ENCODE results near the gene THSD8. TPM values are rescaled to one million over a fixed set of nuclear protein-coding genes. Genes with fewer than 3 reads are reported as not detected.
A peak's percentile ranks its signal among the peaks of the same experiment; 100 is the strongest.

Gene THSD8
- total and polyA plus RNA-seq, 12 donors, result 1.8 to 8.6 (median 4.6) TPM; not detected in 4

- Histone ChIP-seq H3K4me1 (replicated peaks in 1 of 2) (no peaks in the 10 kb centered on the region), H3K36me3 (replicated peaks in 1 of 2) (no peaks in the 10 kb centered on the region), H3K9me3 (replicated peaks in 1 of 3) (no peaks in the 10 kb centered on the region), H3K4me3 (no peak overlapping the region), H3K27me3 (peaks cover 9% of the 10 kb centered on the region), H3K27ac (no peak overlapping the region)
- WGBS, 4 donors, result 83 to 89% (median 86%) methylated on average over 1 to 2 of the region's 2 CpGs
- DNase-seq, result no peak
- intact Hi-C loops (cut with DNase I), result no loop called here
- TF ChIP-seq CTCF (IDR thresholded peaks at IDR 0.05), result no peak
- no peak for TF ChIP-seq POLR2A (IDR thresholded peaks at IDR 0.05)
Observed at GRCh38 chr19:12821761-12822160, 19.9 kb downstream of the THSD8 start.

GRCh38 chr19:12825254-12826131 is 23.6 kb downstream of the THSD8 start:
- no peak for DNase-seq
- 7 to 9% (median 7%) methylated on average over 34 to 46 of the region's 46 CpGs for WGBS, 4 donors
- peak in 3 of 6 experiments; percentile 4 to 27 (median 8) for TF ChIP-seq CTCF (IDR thresholded peaks at IDR 0.05)
- TF ChIP-seq POLR2A (IDR thresholded peaks at IDR 0.05), result no peak
- H3K36me3 ChIP-seq (replicated peaks in 1 of 2), result no peaks in the 10 kb centered on the region
- H3K4me1 ChIP-seq (replicated peaks in 1 of 2), result peaks cover 0 to 5% of the 10 kb centered on the region in 2 donors
- no peak overlapping the region for H3K4me3 ChIP-seq
- intact Hi-C loops (cut with DNase I), result no loop called here
- H3K9me3 ChIP-seq (replicated peaks in 1 of 3), result no peaks in the 10 kb centered on the region
- H3K27me3 ChIP-seq, result peaks cover 9% of the 10 kb centered on the region
- no peak overlapping the region for H3K27ac ChIP-seq

- H3K4me1 ChIP-seq (replicated peaks in 1 of 2), result peaks cover 0 to 11% of the 10 kb centered on the region in 2 donors
- TF ChIP-seq CTCF (IDR thresholded peaks at IDR 0.05), result no peak
- TF ChIP-seq POLR2A (IDR thresholded peaks at IDR 0.05), result no peak
- H3K36me3 ChIP-seq (replicated peaks in 1 of 2), result no peaks in the 10 kb centered on the region
- H3K27me3 ChIP-seq, result peaks cover 21% of the 10 kb centered on the region
- H3K9me3 ChIP-seq (replicated peaks in 1 of 3), result no peaks in the 10 kb centered on the region
- DNase-seq, result peak in 2 of 7 donors; percentile 32 to 79
- H3K27ac ChIP-seq, result no peak overlapping the region
- intact Hi-C loops (cut with DNase I), result no loop called here
- H3K4me3 ChIP-seq, result no peak overlapping the region
- 4 to 11% (median 7%) methylated on average over 5 to 23 of the region's 23 CpGs for WGBS, 4 donors
Observed at GRCh38 chr19:12828494-12828893, 26.6 kb downstream of the THSD8 start.

GRCh38 chr19:12833418-12833737 is 31.5 kb downstream of the THSD8 start:
- TF ChIP-seq POLR2A (IDR thresholded peaks at IDR 0.05) (no peak), CTCF (IDR thresholded peaks at IDR 0.05) (no peak)
- intact Hi-C loops (cut with DNase I), result no loop called here
- Histone ChIP-seq H3K4me1 (replicated peaks in 1 of 2) (peaks cover 3 to 14% of the 10 kb centered on the region in 2 donors), H3K36me3 (replicated peaks in 1 of 2) (no peaks in the 10 kb centered on the region), H3K27ac (peak overlapping the region in 1 of 5 donors; percentile 34), H3K27me3 (peaks cover 42% of the 10 kb centered on the region), H3K9me3 (replicated peaks in 1 of 3) (no peaks in the 10 kb centered on the region), H3K4me3 (peak overlapping the region in 1 of 4 donors; percentile 48)
- WGBS, 4 donors, result 0 to 2% (median 1%) methylated on average over 1 to 5 of the region's 5 CpGs
- no peak for DNase-seq
